ENCODE results near the gene IFNW1.

DNA sequence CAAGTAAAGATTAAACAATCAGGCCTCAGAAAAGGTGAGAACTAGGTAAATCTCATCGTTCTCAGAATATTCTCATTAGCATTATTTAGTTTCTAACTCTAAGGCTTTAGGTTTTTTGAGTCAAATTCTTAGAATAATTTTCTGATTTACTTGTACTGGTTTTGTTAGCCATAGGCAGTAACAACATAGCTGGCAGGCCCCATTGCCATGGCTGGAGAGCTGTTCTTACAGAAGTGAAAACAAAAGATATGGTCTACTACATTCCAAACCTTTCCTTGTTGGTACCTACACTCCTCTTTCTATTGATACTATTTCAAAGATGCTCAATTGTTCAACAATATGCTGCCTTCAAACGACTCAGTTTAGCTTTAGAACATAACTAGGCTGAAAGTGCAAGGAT is 27.3 kb downstream of the IFNW1 start:
- TF ChIP-seq, protein P1, sequence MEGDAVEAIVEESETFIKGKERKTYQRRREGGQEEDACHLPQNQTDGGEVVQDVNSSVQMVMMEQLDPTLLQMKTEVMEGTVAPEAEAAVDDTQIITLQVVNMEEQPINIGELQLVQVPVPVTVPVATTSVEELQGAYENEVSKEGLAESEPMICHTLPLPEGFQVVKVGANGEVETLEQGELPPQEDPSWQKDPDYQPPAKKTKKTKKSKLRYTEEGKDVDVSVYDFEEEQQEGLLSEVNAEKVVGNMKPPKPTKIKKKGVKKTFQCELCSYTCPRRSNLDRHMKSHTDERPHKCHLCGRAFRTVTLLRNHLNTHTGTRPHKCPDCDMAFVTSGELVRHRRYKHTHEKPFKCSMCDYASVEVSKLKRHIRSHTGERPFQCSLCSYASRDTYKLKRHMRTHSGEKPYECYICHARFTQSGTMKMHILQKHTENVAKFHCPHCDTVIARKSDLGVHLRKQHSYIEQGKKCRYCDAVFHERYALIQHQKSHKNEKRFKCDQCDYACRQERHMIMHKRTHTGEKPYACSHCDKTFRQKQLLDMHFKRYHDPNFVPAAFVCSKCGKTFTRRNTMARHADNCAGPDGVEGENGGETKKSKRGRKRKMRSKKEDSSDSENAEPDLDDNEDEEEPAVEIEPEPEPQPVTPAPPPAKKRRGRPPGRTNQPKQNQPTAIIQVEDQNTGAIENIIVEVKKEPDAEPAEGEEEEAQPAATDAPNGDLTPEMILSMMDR (IDR thresholded peaks at IDR 0.05): no peak
- TF ChIP-seq POLR2A (IDR thresholded peaks at IDR 0.05): no peak
